KMS-11 (cell line): ENCODE measurements around the gene SLC25A33.

ENCODE experiments used
- H2AFZ ChIP-seq: fragments of 200-600 bp; sonication (generic); 2 replicates; pipeline ENCODE4 v1.6.1; 2016; ENCODE audit warnings: antibody characterized with exemption, mixed run types, low read depth
- H3K27ac ChIP-seq: fragments of 200-600 bp; sonication (generic); 2 replicates; pipeline ENCODE4 v1.6.1; 2016; ENCODE audit warnings: mild to moderate bottlenecking, mixed run types
- H3K27me3 ChIP-seq: fragments of 200-600 bp; sonication (generic); 2 replicates; pipeline ENCODE4 v1.6.1; 2017; ENCODE audit warnings: mild to moderate bottlenecking, low read depth, mixed run types, moderate library complexity; ENCODE audit not compliant: insufficient read depth
- H3K36me3 ChIP-seq: fragments of 200-600 bp; sonication (generic); 2 replicates; pipeline ENCODE4 v1.6.1; 2017; ENCODE audit warnings: mild to moderate bottlenecking, mixed run types; ENCODE audit not compliant: insufficient read depth
- H3K4me1 ChIP-seq: fragments of 200-600 bp; sonication (generic); 2 replicates; pipeline ENCODE4 v1.6.1; 2016; ENCODE audit warnings: mild to moderate bottlenecking, low read depth, mixed run types; ENCODE audit not compliant: poor library complexity, severe bottlenecking
- H3K4me2 ChIP-seq: fragments of 200-600 bp; sonication (generic); 2 replicates; pipeline ENCODE4 v1.7.0; 2016; ENCODE audit warnings: mild to moderate bottlenecking, mixed run types
- H3K4me3 ChIP-seq: fragments of 200-600 bp; sonication (generic); IDR thresholded peaks from 2 replicates; pipeline ENCODE4 v1.6.1; 2017; ENCODE audit warnings: low read depth, low read length, mixed read lengths; ENCODE audit not compliant: insufficient read depth
- H3K79me2 ChIP-seq: fragments of 200-600 bp; sonication (generic); 2 replicates; pipeline ENCODE4 v1.6.1; 2016; ENCODE audit warnings: low read depth, mixed run types; ENCODE audit not compliant: insufficient read depth
- H3K9ac ChIP-seq: fragments of 200-600 bp; sonication (generic); 2 replicates; pipeline ENCODE4 v1.6.1; 2016; ENCODE audit warnings: mild to moderate bottlenecking, mixed run types
- H4K20me1 ChIP-seq: fragments of 200-600 bp; sonication (generic); 2 replicates; pipeline ENCODE4 v1.6.1; 2016; ENCODE audit warnings: mild to moderate bottlenecking, mixed run types; ENCODE audit not compliant: insufficient read depth
- CTCF ChIP-seq: fragments of 200-600 bp; sonication (generic); conservative IDR thresholded peaks from 2 replicates; pipeline ENCODE4 v1.6.1; 2017; ENCODE audit warnings: low read depth, mild to moderate bottlenecking, antibody characterized with exemption, low read length, moderate library complexity, mixed read lengths

SLC25A33 gene

GRCh38 chr1:9495854-9496374 is 43.4 kb upstream of the SLC25A33 start:
- H4K20me1 ChIP-seq = no peaks in the 10 kb centered on the region
- no peak overlapping the region for H3K27ac ChIP-seq
- peak overlapping the region; percentile 97; the same call in 1 of the 2 replicates for H3K4me2 ChIP-seq
- no peak overlapping the region for H3K9ac ChIP-seq
- no peak overlapping the region for H3K4me3 ChIP-seq
- H2AFZ ChIP-seq = peak overlapping the region; percentile 87
- H3K79me2 ChIP-seq = no peaks in the 10 kb centered on the region
- H3K4me1 ChIP-seq = peaks cover 10% of the 10 kb centered on the region
- TF ChIP-seq CTCF = no peak
- no peaks in the 10 kb centered on the region for H3K36me3 ChIP-seq
- H3K27me3 ChIP-seq = no peaks in the 10 kb centered on the region

- Histone ChIP-seq H3K27ac (no peak overlapping the region), H2AFZ (no peak overlapping the region), H3K4me3 (no peak overlapping the region), H3K27me3 (no peaks in the 10 kb centered on the region), H3K4me2 (no peak overlapping the region), H4K20me1 (no peaks in the 10 kb centered on the region), H3K9ac (no peak overlapping the region), H3K79me2 (no peaks in the 10 kb centered on the region), H3K36me3 (no peaks in the 10 kb centered on the region), H3K4me1 (no peaks in the 10 kb centered on the region)
- no peak for TF ChIP-seq CTCF
These were observed 38.2 kb upstream of the SLC25A33 start for GRCh38 chr1:9500756-9501754.

GRCh38 chr1:9503001-9503675 is 36.1 kb upstream of the SLC25A33 start:
- Histone ChIP-seq H3K27me3 (no peaks in the 10 kb centered on the region), H3K4me2 (no peak overlapping the region), H3K4me1 (no peaks in the 10 kb centered on the region), H3K27ac (no peak overlapping the region), H3K9ac (no peak overlapping the region), H3K36me3 (no peaks in the 10 kb centered on the region), H2AFZ (no peak overlapping the region), H4K20me1 (no peaks in the 10 kb centered on the region), H3K79me2 (no peaks in the 10 kb centered on the region), H3K4me3 (no peak overlapping the region)
- no peak for TF ChIP-seq CTCF

GRCh38 chr1:9505143-9505542 is 34.1 kb upstream of the SLC25A33 start:
- no peak for TF ChIP-seq CTCF
- no peaks in the 10 kb centered on the region for H4K20me1 ChIP-seq
- no peaks in the 10 kb centered on the region for H3K27me3 ChIP-seq
- H3K4me2 ChIP-seq = no peak overlapping the region
- no peak overlapping the region for H3K27ac ChIP-seq
- H3K36me3 ChIP-seq = no peaks in the 10 kb centered on the region
- H3K9ac ChIP-seq = no peak overlapping the region
- H3K79me2 ChIP-seq = no peaks in the 10 kb centered on the region
- H2AFZ ChIP-seq = no peak overlapping the region
- H3K4me1 ChIP-seq = no peaks in the 10 kb centered on the region
- H3K4me3 ChIP-seq = no peak overlapping the region
